Endothelial cell of umbilical vein (primary cell): ENCODE measurements around the gene PLXNA4. TPM values are rescaled to one million over a fixed set of nuclear protein-coding genes. Genes with fewer than 3 reads are reported as not detected.

Experiments used
- BruUV-seq: library from RNA; stranded (reverse); fragments of 400-500 nt; replicated peaks from 2 replicates; lab custom pipeline; 2021; lab: Mats Ljungman, UMichigan
- CTCF ChIA-PET: fragments of 300-600, 350-600 bp; sonication (Branson Sonifier 250); formaldehyde crosslinking; loops from one replicate; lab custom pipeline; 2021; ENCODE audit warnings: antibody characterized with exemption, inconsistent platforms; lab: Charles Lee
- POLR2A ChIA-PET: fragments of 300-600, 350-600 bp; sonication (Branson Sonifier 250); formaldehyde crosslinking; loops from one replicate; lab custom pipeline; 2021; ENCODE audit warnings: antibody characterized with exemption, inconsistent platforms; lab: Charles Lee
- DNase-seq: peaks from one replicate; pipeline ENCODE4 v3.0.0-alpha.2; 2011; ENCODE audit warnings: low read depth, low spot score
- FAIRE-seq: peaks from 2 replicates; lab custom pipeline; 2011; peaks lifted over from hg19 to GRCh38; lab: Jason Lieb, UNC
- H2AFZ ChIP-seq: 2 replicates; pipeline ENCODE4 v1.6.0; 2012; ENCODE audit warnings: low read depth, low read length, control low read depth, inconsistent platforms
- H3K27ac ChIP-seq: 2 replicates; pipeline ENCODE4 v1.5.1; 2011; ENCODE audit warnings: low read depth, mild to moderate bottlenecking, control low read depth, low read length, moderate library complexity; ENCODE audit not compliant: insufficient read depth
- H3K27me3 ChIP-seq, 2 experiments: 2 replicates each; pipeline versions ENCODE4 v1.6.0 to v1.6.1; 2011; ENCODE audit warnings: low read length in 2 of 2, mixed read lengths in 1 of 2; ENCODE audit not compliant: control insufficient read depth in 2 of 2, insufficient read depth in 2 of 2
- H3K36me3 ChIP-seq, 2 experiments: 2 replicates in 1 of 2; 3 replicates in 1 of 2; pipeline ENCODE4 v1.5.1; 2011; ENCODE audit warnings: low read length in 2 of 2, mild to moderate bottlenecking in 1 of 2, moderate library complexity in 1 of 2; ENCODE audit not compliant: control insufficient read depth in 2 of 2, insufficient read depth in 2 of 2; ENCODE audit errors: extremely low read depth in 1 of 2
- H3K4me1 ChIP-seq: 3 replicates; pipeline ENCODE4 v1.5.1; 2011; ENCODE audit warnings: mild to moderate bottlenecking, low read length; ENCODE audit not compliant: control insufficient read depth, insufficient read depth; ENCODE audit errors: extremely low read depth
- H3K4me2 ChIP-seq: 2 replicates; pipeline ENCODE4 v1.6.1; 2011; ENCODE audit warnings: low read length, control low read depth, mixed read lengths; ENCODE audit not compliant: insufficient read depth
- H3K4me3 ChIP-seq, 3 experiments: fragments of 200-600 bp in 1 of 3; sonication (generic), shearing (Covaris generic) in 1 of 3; replicated peaks in 1 of 3; 2 replicates each; pipeline ENCODE4 v1.5.1; 2011 to 2016; ENCODE audit warnings: control low read depth in 3 of 3, low read length in 3 of 3, mild to moderate bottlenecking in 2 of 3, inconsistent platforms in 1 of 3, low read depth in 1 of 3, moderate library complexity in 1 of 3; ENCODE audit not compliant: insufficient read depth in 1 of 3
- H3K79me2 ChIP-seq: 2 replicates; pipeline ENCODE4 v1.6.0; 2012; ENCODE audit warnings: low read length, inconsistent platforms; ENCODE audit not compliant: control insufficient read depth, insufficient read depth
- H3K9ac ChIP-seq: replicated peaks from 2 replicates; pipeline ENCODE3; 2011; ENCODE audit warnings: low read length, control low read depth; ENCODE audit not compliant: insufficient read depth; ENCODE audit errors: extremely low read depth
- H3K9me1 ChIP-seq: replicated peaks from 3 replicates; pipeline ENCODE4 v1.6.0; 2011; ENCODE audit warnings: mild to moderate bottlenecking, low read length; ENCODE audit not compliant: control insufficient read depth, insufficient read depth; ENCODE audit errors: extremely low read depth
- H3K9me3 ChIP-seq: replicated peaks from 2 replicates; pipeline ENCODE4 v1.5.1; 2012; ENCODE audit warnings: low read length, inconsistent platforms; ENCODE audit not compliant: control insufficient read depth, insufficient read depth
- H4K20me1 ChIP-seq: replicated peaks from 2 replicates; pipeline ENCODE3; 2011; ENCODE audit warnings: mild to moderate bottlenecking, low read length; ENCODE audit not compliant: control insufficient read depth, insufficient read depth; ENCODE audit errors: extremely low read depth
- CTCF ChIP-seq, 2 donors: IDR thresholded peaks; 1 replicate in 1 of 2; 2 replicates in 1 of 2; pipeline ENCODE4 v1.5.1; 2011; ENCODE audit warnings: low read length in 2 of 2, mild to moderate bottlenecking in 2 of 2, moderate library complexity in 2 of 2, control low read depth in 1 of 2, inconsistent platforms in 1 of 2, low read depth in 1 of 2; ENCODE audit not compliant: insufficient read depth in 1 of 2; ENCODE audit errors: extremely low read depth in 1 of 2
- EZH2 ChIP-seq: IDR thresholded peaks from 2 replicates; pipeline ENCODE4 v1.6.1; 2012; ENCODE audit warnings: borderline replicate concordance, low read depth, mild to moderate bottlenecking, moderate library complexity, low read length, inconsistent platforms; ENCODE audit not compliant: severe bottlenecking
- FOS ChIP-seq: IDR thresholded peaks from 2 replicates; pipeline ENCODE4 v1.6.1; 2011; ENCODE audit warnings: mild to moderate bottlenecking, low read length, moderate library complexity, borderline replicate concordance; ENCODE audit not compliant: insufficient read depth
- GATA2 ChIP-seq: IDR thresholded peaks from 2 replicates; pipeline ENCODE4 v1.7.0; 2011; ENCODE audit warnings: low read depth, mild to moderate bottlenecking, moderate library complexity, mixed read lengths, low read length; ENCODE audit not compliant: insufficient read length, insufficient read depth
- JUN ChIP-seq: IDR thresholded peaks from 2 replicates; pipeline ENCODE4 v1.6.1; 2011; ENCODE audit warnings: borderline replicate concordance, low read depth; ENCODE audit not compliant: insufficient read length, insufficient read depth
- MAX ChIP-seq: IDR thresholded peaks from 2 replicates; pipeline ENCODE4 v1.6.1; 2011; ENCODE audit not compliant: insufficient read depth, insufficient read length
- MYC ChIP-seq: IDR thresholded peaks from one replicate; pipeline ENCODE4 v1.6.1; 2011; ENCODE audit warnings: mild to moderate bottlenecking, low read depth, low read length
- POLR2A ChIP-seq: IDR thresholded peaks from 2 replicates; pipeline ENCODE4 v1.6.1; 2012; ENCODE audit warnings: low read depth, mild to moderate bottlenecking, control low read depth, low read length
- POLR2AphosphoS5 ChIP-seq: IDR thresholded peaks from 2 replicates; pipeline ENCODE4 v1.6.1; 2012; ENCODE audit warnings: low read depth, mild to moderate bottlenecking, control low read depth, low read length, moderate library complexity; ENCODE audit not compliant: insufficient read depth
- dilution Hi-C: fragments of 300-500 bp; cut with MboI; formaldehyde crosslinking; loops from one replicate; pipeline ENCODE4 v1.15.0; 2019; ENCODE audit warnings: low sequenced_read_pairs; ENCODE audit not compliant: extremely low pct_ligation_motif_present
- intact Hi-C: fragments of 100-400 bp; cut with micrococcal nuclease; formaldehyde crosslinking; loops from one replicate; pipeline ENCODE4 v1.10.0; 2022
- polyA plus RNA-seq, 4 experiments: library from polyadenylated mRNA; depleted of rRNA in 3 of 4; stranded (reverse) in 3 of 4; unstranded in 1 of 4; fragments of >200 nt; gene quantifications; 2 replicates each; pipeline versions ENCODE4 v1.2.1 to v1.2.3, GENCODE V29; 2011 to 2012; ENCODE audit warnings: missing spikeins in 1 of 4
- total RNA-seq: library from RNA; stranded (reverse); gene quantifications from 2 replicates; pipeline ENCODE4 v1.2.3, GENCODE V29; 2021

PLXNA4 gene
- total and polyA plus RNA-seq, 2 donors (not counting 3 experiments of a cell fraction or from before 2014, with no cell fraction given), result 12.1 to 20.4 TPM

GRCh38 chr7:132328760-132329159 lies 247.5 kb downstream of the PLXNA4 start:
- FAIRE-seq, result no peak
- H4K20me1 ChIP-seq, result no peaks in the 10 kb centered on the region
- H3K27ac ChIP-seq, result no peak overlapping the region
- POLR2A ChIA-PET, result no interaction called here
- no peaks in the 10 kb centered on the region for H3K9me1 ChIP-seq
- no peaks in the 10 kb centered on the region for H3K9me3 ChIP-seq
- no peak overlapping the region for H3K9ac ChIP-seq
- no TSS peak for BruUV-seq
- no peaks in the 10 kb centered on the region for H3K36me3 ChIP-seq
- no peak for TF ChIP-seq GATA2
- no peak for TF ChIP-seq EZH2
- TF ChIP-seq JUN, result no peak
- TF ChIP-seq MYC, result no peak
- no peak for TF ChIP-seq CTCF (IDR thresholded peaks at IDR 0.05; ENCODE audit: extremely low read depth in 1 of 2, insufficient read depth in 1 of 2, low read depth in 1 of 2, low read length in 2 of 2)
- TF ChIP-seq POLR2A, result no peak
- TF ChIP-seq FOS, result no peak
- no peak for TF ChIP-seq MAX
- no peak for TF ChIP-seq POLR2AphosphoS5
- CTCF ChIA-PET, result interaction anchor here (1.2 to 2.5 kb wide), 2 partner anchors 10 to 17 kb away, joined by 3 to 9 read pairs; no protein-coding TSS in a partner anchor
- H2AFZ ChIP-seq, result no peak overlapping the region
- no peak overlapping the region for H3K4me2 ChIP-seq
- no peak overlapping the region for H3K4me3 ChIP-seq
- no peaks in the 10 kb centered on the region for H3K79me2 ChIP-seq
- intact Hi-C loops (no loop called here), dilution Hi-C loops (no loop called here)
- no peaks in the 10 kb centered on the region for H3K27me3 ChIP-seq
- no peak for DNase-seq
- no peaks in the 10 kb centered on the region for H3K4me1 ChIP-seq
